ENCODE data around the gene CXCL17.
A peak's percentile ranks its signal among the peaks of the same experiment; 100 is the strongest.

The CXCL17 gene

GRCh38 chr19:42402376-42403116, 40.2 kb downstream of the CXCL17 start:
- peak overlapping the region; percentile 55; the same call in 1 of the 2 replicates for H3K27ac ChIP-seq

DNA sequence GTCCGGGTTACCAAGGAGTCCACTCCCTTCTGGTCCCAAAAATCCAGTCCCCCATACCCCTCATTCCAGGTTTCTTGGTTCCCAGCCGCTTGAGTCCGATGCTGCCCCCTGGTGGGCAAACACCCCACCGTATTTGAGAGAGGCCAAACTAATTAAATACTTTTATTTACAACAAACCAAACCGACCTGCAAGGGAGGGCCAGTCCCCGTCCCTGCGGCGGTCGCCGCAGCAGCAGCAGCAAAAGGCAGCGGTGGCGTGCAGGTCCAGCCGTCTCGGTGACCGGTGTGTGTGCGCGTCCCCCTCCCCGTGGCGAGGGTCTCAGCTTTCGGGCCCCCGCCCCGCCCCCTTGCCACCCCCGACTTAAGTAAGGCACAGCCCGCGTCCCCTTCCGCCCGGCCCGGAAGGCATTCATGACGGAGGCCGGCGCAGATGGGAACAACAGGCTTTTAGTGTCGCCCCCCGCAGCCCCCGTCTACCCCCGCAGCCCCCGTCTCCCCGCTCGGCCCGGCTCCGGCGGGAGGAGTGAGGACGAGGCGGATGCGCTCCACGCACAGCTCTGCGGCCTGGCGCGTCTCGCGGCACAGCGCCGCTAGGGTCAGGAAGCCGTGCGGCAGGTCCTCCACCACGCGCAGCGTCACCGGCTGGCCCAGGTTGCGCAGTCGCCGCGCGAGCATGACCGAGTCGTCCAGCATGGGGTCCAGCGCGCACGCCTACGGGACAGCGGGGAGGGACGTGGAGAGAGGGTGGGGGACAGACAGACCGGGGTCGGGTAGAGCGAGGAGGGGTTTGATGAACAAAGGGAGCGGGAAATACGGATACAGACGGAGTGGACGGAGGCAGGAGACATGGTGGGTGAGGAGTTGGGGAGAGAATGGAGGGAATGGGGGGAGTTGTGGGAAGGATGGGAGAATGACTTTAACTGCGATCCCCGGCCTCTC, 41.1 kb downstream of the CXCL17 start:
- Histone ChIP-seq H3K4me2 (peak overlapping the region; percentile 92), H3K27ac (peak overlapping the region; percentile 55), H3K36me3 (peaks cover 33% of the 10 kb centered on the region), H3K4me1 (peaks cover 44% of the 10 kb centered on the region), H4K20me1 (peaks cover 20% of the 10 kb centered on the region; the same call in 1 of the 2 replicates), H3K4me3 (peak overlapping the region; percentile 70), H3K9ac (peak overlapping the region; percentile 78), H3K9me3 (no peaks in the 10 kb centered on the region), H3K27me3 (no peaks in the 10 kb centered on the region)
- no peak for TF ChIP-seq Cebpa-rat (IDR thresholded peaks at IDR 0.05)

More at GRCh38 chr19:42402376-42403116, 40.2 kb downstream of the CXCL17 start:
- H3K27me3 ChIP-seq = no peaks in the 10 kb centered on the region
- H3K9ac ChIP-seq = peak overlapping the region; percentile 78
- peaks cover 41% of the 10 kb centered on the region for H3K4me1 ChIP-seq
- peaks cover 28% of the 10 kb centered on the region for H4K20me1 ChIP-seq
- H3K9me3 ChIP-seq = no peaks in the 10 kb centered on the region
- H3K4me2 ChIP-seq = peak overlapping the region; percentile 92
- peaks cover 43% of the 10 kb centered on the region for H3K36me3 ChIP-seq
- peak overlapping the region; percentile 70 for H3K4me3 ChIP-seq
- TF ChIP-seq Cebpa-rat (IDR thresholded peaks at IDR 0.05) = no peak

GRCh38 chr19:42400404-42400803, 42.3 kb downstream of the CXCL17 start:
- Histone ChIP-seq H3K36me3 (peaks cover 21% of the 10 kb centered on the region), H3K9me3 (no peaks in the 10 kb centered on the region), H3K4me3 (no peak overlapping the region), H3K4me2 (peak overlapping the region; percentile 92), H3K9ac (peak overlapping the region; percentile 78; the same call in 1 of the 2 replicates), H3K27ac (0 out of 2 replicates have a peak overlapping the region, but pooled peaks have one; percentile 4), H4K20me1 (peaks cover 8% of the 10 kb centered on the region; the same call in 1 of the 2 replicates), H3K27me3 (no peaks in the 10 kb centered on the region), H3K4me1 (peaks cover 56% of the 10 kb centered on the region)
- no peak for TF ChIP-seq Cebpa-rat (IDR thresholded peaks at IDR 0.05)

GRCh38 chr19:42397263-42398166, 45.2 kb downstream of the CXCL17 start:
- TF ChIP-seq Cebpa-rat (IDR thresholded peaks at IDR 0.05) = no peak
- Histone ChIP-seq H3K27me3 (no peaks in the 10 kb centered on the region), H3K36me3 (no peaks in the 10 kb centered on the region), H4K20me1 (peaks cover 7% of the 10 kb centered on the region; the same call in 1 of the 2 replicates), H3K27ac (peak overlapping the region; percentile 86), H3K4me1 (peaks cover 51% of the 10 kb centered on the region), H3K9ac (peak overlapping the region; percentile 94), H3K4me3 (peak overlapping the region; percentile 84), H3K9me3 (no peaks in the 10 kb centered on the region), H3K4me2 (peak overlapping the region; percentile 86)

- Histone ChIP-seq H4K20me1 (peaks cover 7% of the 10 kb centered on the region; the same call in 1 of the 2 replicates), H3K27me3 (0 out of 2 replicates have a peak, but pooled peaks cover 5% of the 10 kb centered on the region), H3K4me2 (peak overlapping the region; percentile 86), H3K4me1 (peaks cover 46% of the 10 kb centered on the region), H3K4me3 (peak overlapping the region; percentile 84), H3K27ac (peak overlapping the region; percentile 86), H3K9me3 (no peaks in the 10 kb centered on the region), H3K9ac (peak overlapping the region; percentile 94), H3K36me3 (no peaks in the 10 kb centered on the region)
- TF ChIP-seq Cebpa-rat (IDR thresholded peaks at IDR 0.05) = no peak
These were observed 46.1 kb downstream of the CXCL17 start for GRCh38 chr19:42396381-42397262.

DNA sequence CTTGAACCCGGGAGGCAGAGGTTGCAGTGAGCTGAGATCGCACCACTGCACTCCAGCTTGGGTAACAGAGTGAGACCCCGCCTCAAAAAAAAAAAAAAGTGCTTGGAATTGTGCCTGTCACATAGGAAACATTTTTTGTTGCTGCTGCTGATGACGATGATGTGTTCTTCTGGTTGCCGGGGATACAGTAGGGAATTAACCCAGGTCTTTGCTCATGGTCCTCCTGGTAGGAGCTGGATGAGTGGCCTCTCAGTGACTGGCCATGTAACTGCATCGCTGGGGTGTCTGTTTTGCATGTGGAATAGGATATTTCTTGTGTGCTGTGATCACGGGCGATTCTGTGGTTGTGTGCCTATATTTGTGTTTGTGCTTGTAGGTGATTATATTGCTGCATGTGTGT, 48.0 kb downstream of the CXCL17 start:
- H3K4me3 ChIP-seq = no peak overlapping the region
- no peak for TF ChIP-seq Cebpa-rat (IDR thresholded peaks at IDR 0.05)
- H4K20me1 ChIP-seq = no peaks in the 10 kb centered on the region
- no peaks in the 10 kb centered on the region for H3K9me3 ChIP-seq
- H3K27me3 ChIP-seq = peaks cover 19% of the 10 kb centered on the region
- H3K36me3 ChIP-seq = no peaks in the 10 kb centered on the region
- peaks cover 32% of the 10 kb centered on the region for H3K4me1 ChIP-seq
- no peak overlapping the region for H3K27ac ChIP-seq
- no peak overlapping the region for H3K4me2 ChIP-seq
- no peak overlapping the region for H3K9ac ChIP-seq

DNA sequence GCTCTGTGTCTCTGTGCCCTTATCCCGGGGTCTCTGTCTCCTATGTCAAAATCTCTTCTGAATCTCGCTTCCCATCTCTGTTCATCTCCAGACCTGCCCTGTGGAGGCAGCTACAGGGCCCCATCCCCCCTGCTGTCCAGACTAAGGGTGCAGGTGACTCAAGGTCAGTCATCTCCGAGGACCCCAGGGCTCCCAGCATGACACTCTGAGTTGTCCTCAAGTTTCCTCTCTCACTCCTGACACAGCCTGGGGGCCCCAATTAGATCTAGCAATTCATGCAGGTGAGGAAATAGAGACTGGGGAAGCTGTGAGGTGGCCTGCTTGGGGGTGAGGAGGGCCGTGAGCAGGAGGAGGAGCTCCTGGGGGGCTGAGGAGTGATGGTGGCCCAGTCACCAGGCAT, 50.6 kb downstream of the CXCL17 start:
- H3K4me1 ChIP-seq = peaks cover 16% of the 10 kb centered on the region
- no peaks in the 10 kb centered on the region for H4K20me1 ChIP-seq
- H3K27ac ChIP-seq = no peak overlapping the region
- no peaks in the 10 kb centered on the region for H3K36me3 ChIP-seq
- no peaks in the 10 kb centered on the region for H3K9me3 ChIP-seq
- no peak overlapping the region for H3K9ac ChIP-seq
- TF ChIP-seq Cebpa-rat (IDR thresholded peaks at IDR 0.05) = no peak
- H3K27me3 ChIP-seq = peaks cover 27% of the 10 kb centered on the region
- H3K4me2 ChIP-seq = no peak overlapping the region
- H3K4me3 ChIP-seq = no peak overlapping the region

- Histone ChIP-seq H3K27ac (no peak within 1 kb of the TSS), H3K9ac (no peak within 1 kb of the TSS), H3K9me3 (no peaks in the 10 kb centered on the region), H3K4me3 (no peak within 1 kb of the TSS), H3K4me1 (peaks cover 14% of the 10 kb centered on the region), H3K4me2 (no peak within 1 kb of the TSS), H3K36me3 (no peaks in the 10 kb centered on the region), H4K20me1 (no peaks in the 10 kb centered on the region), H3K27me3 (peaks cover 27% of the 10 kb centered on the region)
- TF ChIP-seq Cebpa-rat (IDR thresholded peaks at IDR 0.05) = no peak
These were observed 52.8 kb downstream of the CXCL17 start, which contains the start of gene CNFN for GRCh38 chr19:42389899-42390298. Gene CNFN (minus strand): TSS chr19:42390297. CDS start chr19:42389037, 1,260 bp downstream.
